ENCODE measurements around the gene CAMLG.

DNA sequence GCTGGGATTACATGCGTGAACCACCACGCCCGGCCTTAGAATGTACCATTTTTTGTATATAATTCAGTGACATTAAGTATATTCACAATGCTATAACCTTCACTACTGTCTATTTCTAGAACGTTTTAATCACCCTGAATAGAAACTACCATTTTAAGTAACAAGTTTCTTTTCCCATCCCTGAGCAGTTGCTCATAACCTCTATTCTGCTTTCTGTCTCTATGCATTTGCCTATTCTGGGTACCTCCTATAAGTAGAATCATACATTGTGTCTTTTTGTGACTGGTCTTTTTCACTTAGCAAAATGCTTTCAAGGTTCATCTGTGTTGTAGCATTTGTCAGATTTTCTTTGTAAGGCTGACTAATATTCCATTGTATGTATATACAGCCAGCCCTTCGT, 60.1 kb downstream of the CAMLG start:
- TF ChIP-seq EZH2 (IDR thresholded peaks at IDR 0.05; ENCODE audit: borderline replicate concordance, low read depth, low read length, poor library complexity, severe bottlenecking) = no peak
- TF ChIP-seq CTCF (conservative IDR thresholded peaks at IDR 0.05; ENCODE audit: low read depth, low read length) = no peak

Measured in A673 (cell line).